Tibial nerve (tissue), 4 donors: ENCODE measurements around the gene SKOR1. TPM values are rescaled to one million over a fixed set of nuclear protein-coding genes. Genes with fewer than 3 reads are reported as not detected.

ENCODE experiments used
- DNase-seq, 2 donors: peaks; one replicate each; pipeline ENCODE4 v3.0.0-alpha.2; 2019; ENCODE audit warnings: low spot score in 2 of 2
- H3K27ac ChIP-seq, 4 donors: fragments of 200-600 bp; sonication (generic) in 3 of 4; one replicate each; pipeline ENCODE4 v1.5.1; 2017 to 2019; ENCODE audit warnings: mild to moderate bottlenecking in 1 of 4
- H3K27me3 ChIP-seq, 2 donors: fragments of 200-600 bp; sonication (generic) in 1 of 2; one replicate each; pipeline versions ENCODE4 v1.5.1 to v1.6.0; 2017 to 2019
- H3K36me3 ChIP-seq, 3 donors: fragments of 200-600 bp; sonication (generic); one replicate each; pipeline ENCODE4 v1.5.1; 2018 to 2019
- H3K4me1 ChIP-seq, 4 donors: fragments of 200-600 bp; sonication (generic) in 3 of 4; one replicate each; pipeline ENCODE4 v1.5.1; 2017 to 2019
- H3K4me3 ChIP-seq, 4 donors: fragments of 200-600 bp; sonication (generic) in 3 of 4; one replicate each; pipeline ENCODE4 v1.5.1; 2017 to 2019; ENCODE audit warnings: mild to moderate bottlenecking in 1 of 4, moderate library complexity in 1 of 4
- H3K9me3 ChIP-seq, 4 donors: fragments of 200-600 bp; sonication (generic) in 3 of 4; one replicate each; pipeline ENCODE4 v1.5.1; 2017 to 2019
- CTCF ChIP-seq, 5 experiments: fragments of 200-600 bp in 3 of 5; fragments of 450-650 bp in 2 of 5; sonication (generic) in 3 of 5; IDR thresholded peaks; one replicate each; pipeline ENCODE4 v1.5.1; 2016 to 2019; ENCODE audit warnings: antibody characterized with exemption in 5 of 5, mild to moderate bottlenecking in 3 of 5, moderate library complexity in 2 of 5
- EP300 ChIP-seq, 2 donors: sonication (generic); formaldehyde crosslinking; IDR thresholded peaks; one replicate each; pipeline ENCODE4 v1.6.1; 2017; ENCODE audit warnings: antibody characterized with exemption in 2 of 2, mild to moderate bottlenecking in 1 of 2
- POLR2A ChIP-seq, 2 donors: fragments of 450-650 bp; IDR thresholded peaks; one replicate each; pipeline ENCODE4 v1.6.1; 2017; ENCODE audit warnings: antibody characterized with exemption in 2 of 2, mild to moderate bottlenecking in 2 of 2, moderate library complexity in 2 of 2
- WGBS, 2 donors: methylation state at CpG; one replicate each; pipeline ENCODE4 v1.1.5; 2018; 5-methylcytosine and 5-hydroxymethylcytosine counted together
- total RNA-seq, 4 donors: library from RNA; depleted of rRNA; stranded (reverse); fragments of >200 nt; gene quantifications; one replicate each; pipeline ENCODE4 v1.1.0, GENCODE V29; 2016

The SKOR1 gene
- total RNA-seq, 4 donors from 2014 or later = 0.42 to 1.5 (median 0.82) TPM

DNA sequence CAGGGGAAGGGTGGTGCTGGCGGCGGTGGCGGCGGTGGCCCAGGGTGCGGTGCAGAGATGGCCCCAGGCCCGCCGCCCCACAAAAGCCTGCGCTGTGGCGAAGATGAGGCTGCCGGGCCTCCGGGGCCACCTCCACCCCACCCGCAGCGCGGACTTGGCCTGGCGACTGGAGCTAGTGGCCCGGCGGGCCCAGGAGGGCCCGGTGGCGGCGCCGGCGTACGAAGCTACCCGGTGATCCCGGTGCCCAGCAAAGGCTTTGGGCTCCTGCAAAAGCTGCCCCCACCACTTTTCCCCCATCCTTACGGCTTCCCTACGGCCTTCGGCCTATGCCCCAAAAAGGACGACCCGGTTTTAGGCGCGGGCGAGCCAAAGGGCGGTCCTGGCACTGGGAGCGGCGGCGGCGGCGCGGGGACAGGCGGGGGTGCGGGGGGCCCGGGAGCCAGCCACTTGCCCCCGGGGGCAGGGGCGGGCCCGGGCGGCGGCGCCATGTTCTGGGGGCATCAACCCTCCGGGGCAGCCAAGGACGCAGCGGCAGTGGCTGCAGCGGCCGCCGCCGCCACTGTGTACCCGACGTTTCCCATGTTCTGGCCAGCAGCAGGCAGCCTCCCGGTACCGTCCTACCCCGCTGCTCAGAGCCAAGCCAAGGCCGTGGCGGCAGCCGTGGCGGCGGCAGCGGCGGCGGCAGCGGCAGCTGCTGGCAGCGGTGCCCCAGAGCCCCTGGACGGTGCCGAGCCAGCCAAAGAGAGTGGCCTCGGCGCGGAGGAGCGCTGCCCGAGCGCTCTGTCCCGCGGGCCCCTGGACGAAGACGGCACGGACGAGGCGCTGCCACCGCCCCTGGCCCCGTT, 1.6 kb downstream of the SKOR1 start:
- H3K36me3 ChIP-seq = no peaks in the 10 kb centered on the region
- no peaks in the 10 kb centered on the region for H3K9me3 ChIP-seq
- peaks cover 0 to 77% (median 32%) of the 10 kb centered on the region in 4 donors for H3K4me1 ChIP-seq
- H3K4me3 ChIP-seq = peak overlapping the region in 1 of 4 donors; percentile 20
- WGBS, 2 donors = 1 to 2% methylated on average over 17 to 45 of the region's 88 CpGs
- peaks cover 2 to 96% of the 10 kb centered on the region in 2 donors for H3K27me3 ChIP-seq
- no peak for TF ChIP-seq POLR2A (IDR thresholded peaks at IDR 0.05)
- TF ChIP-seq CTCF (IDR thresholded peaks at IDR 0.05) = no peak
- TF ChIP-seq EP300 (IDR thresholded peaks at IDR 0.05) = no peak
- H3K27ac ChIP-seq = no peak overlapping the region
- DNase-seq = no peak

- Histone ChIP-seq H3K36me3 (no peaks in the 10 kb centered on the region), H3K9me3 (no peaks in the 10 kb centered on the region), H3K4me1 (peaks cover 0 to 75% (median 30%) of the 10 kb centered on the region in 4 donors), H3K27ac (no peak overlapping the region), H3K27me3 (peaks cover 0 to 96% of the 10 kb centered on the region in 2 donors), H3K4me3 (peak overlapping the region in 1 of 4 donors; percentile 20)
- no peak for DNase-seq
- 2 to 5% methylated on average over 39 to 62 of the region's 91 CpGs for WGBS, 2 donors
- TF ChIP-seq POLR2A (IDR thresholded peaks at IDR 0.05) = no peak
- no peak for TF ChIP-seq EP300 (IDR thresholded peaks at IDR 0.05)
- TF ChIP-seq CTCF (IDR thresholded peaks at IDR 0.05) = no peak
These were observed 2.4 kb downstream of the SKOR1 start for GRCh38 chr15:67827562-67828277.

GRCh38 chr15:67828278-67828968, 3.1 kb downstream of the SKOR1 start:
- no peak overlapping the region for H3K27ac ChIP-seq
- 3 to 5% methylated on average over 36 to 40 of the region's 40 CpGs for WGBS, 2 donors
- peaks cover 0 to 75% (median 34%) of the 10 kb centered on the region in 4 donors for H3K4me1 ChIP-seq
- H3K27me3 ChIP-seq = peaks cover 0 to 100% of the 10 kb centered on the region in 2 donors
- H3K4me3 ChIP-seq = peak overlapping the region in 1 of 4 donors; percentile 20
- H3K36me3 ChIP-seq = no peaks in the 10 kb centered on the region
- DNase-seq = no peak
- H3K9me3 ChIP-seq = no peaks in the 10 kb centered on the region
- TF ChIP-seq CTCF (IDR thresholded peaks at IDR 0.05) = no peak
- no peak for TF ChIP-seq EP300 (IDR thresholded peaks at IDR 0.05)
- TF ChIP-seq POLR2A (IDR thresholded peaks at IDR 0.05) = no peak

DNA sequence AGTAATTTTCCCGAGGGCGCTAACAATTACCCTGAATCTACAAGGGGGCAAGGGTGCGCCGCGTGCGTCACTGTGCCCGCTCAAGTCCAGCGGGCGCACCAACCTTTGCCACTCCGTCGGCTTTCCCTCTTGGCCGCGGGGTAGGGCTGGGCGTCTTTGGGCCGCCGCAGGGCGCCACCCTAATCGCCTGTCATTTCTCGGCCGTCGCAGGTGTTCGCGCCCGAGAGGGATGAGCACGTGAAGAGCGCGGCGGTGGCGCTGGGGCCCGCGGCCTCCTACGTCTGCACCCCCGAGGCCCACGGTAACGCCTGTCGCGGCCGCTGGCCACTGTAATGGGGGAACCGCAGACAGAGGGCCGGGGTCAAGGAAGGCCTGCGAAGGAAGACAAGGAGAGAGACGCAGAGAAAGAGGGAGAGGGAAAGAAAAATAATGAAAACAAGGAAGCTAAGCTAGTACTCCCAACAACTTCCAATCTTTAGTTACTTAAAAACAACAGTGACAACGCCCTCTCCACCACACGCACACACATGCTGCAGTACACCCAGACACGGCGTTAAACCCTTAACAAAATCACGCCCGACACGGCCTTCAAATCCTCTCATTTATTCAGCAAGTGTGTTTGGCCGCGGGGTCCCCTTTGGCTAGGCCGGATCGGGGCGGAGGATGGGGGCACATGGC, 3.8 kb downstream of the SKOR1 start:
- Histone ChIP-seq H3K4me3 (no peak overlapping the region), H3K9me3 (no peaks in the 10 kb centered on the region), H3K36me3 (no peaks in the 10 kb centered on the region), H3K27ac (no peak overlapping the region), H3K4me1 (peaks cover 0 to 77% (median 40%) of the 10 kb centered on the region in 4 donors), H3K27me3 (peaks cover 0 to 100% of the 10 kb centered on the region in 2 donors)
- TF ChIP-seq EP300 (IDR thresholded peaks at IDR 0.05) (no peak), CTCF (IDR thresholded peaks at IDR 0.05) (no peak), POLR2A (IDR thresholded peaks at IDR 0.05) (no peak)
- no peak for DNase-seq
- WGBS, 2 donors = 7% methylated on average over 53 to 54 of the region's 54 CpGs
